ENCODE data around the gene FDXACB1.

The FDXACB1 gene

GRCh38 chr11:111843661-111844060 lies 35.3 kb downstream of the FDXACB1 start:
- DNase-seq (ENCODE audit: low read depth), result no peak

GRCh38 chr11:111841370-111842053 lies 37.5 kb downstream of the FDXACB1 start:
- DNase-seq (ENCODE audit: low read depth), result peak; percentile 54

- DNase-seq (ENCODE audit: low read depth), result no peak
These were observed 38.8 kb downstream of the FDXACB1 start for GRCh38 chr11:111840143-111840542.

- DNase-seq (ENCODE audit: low read depth), result no peak
These were observed 40.9 kb downstream of the FDXACB1 start for GRCh38 chr11:111838054-111838453.

- DNase-seq (ENCODE audit: low read depth), result no peak
These were observed 41.5 kb downstream of the FDXACB1 start for GRCh38 chr11:111837366-111837891.

GRCh38 chr11:111836721-111837120 lies 42.2 kb downstream of the FDXACB1 start:
- no peak for DNase-seq (ENCODE audit: low read depth)

- DNase-seq (ENCODE audit: low read depth), result no peak
These were observed 42.8 kb downstream of the FDXACB1 start for GRCh38 chr11:111836162-111836561.

GRCh38 chr11:111835665-111836064 lies 43.3 kb downstream of the FDXACB1 start:
- no peak for DNase-seq (ENCODE audit: low read depth)

- DNase-seq (ENCODE audit: low read depth), result no peak
These were observed 44.4 kb downstream of the FDXACB1 start for GRCh38 chr11:111834432-111835163.

- no peak for DNase-seq (ENCODE audit: low read depth)
These were observed 45.4 kb downstream of the FDXACB1 start for GRCh38 chr11:111833524-111833923.

- no peak for DNase-seq (ENCODE audit: low read depth)
These were observed 49.6 kb downstream of the FDXACB1 start for GRCh38 chr11:111829185-111829968.

- no peak for DNase-seq (ENCODE audit: low read depth)
These were observed 52.5 kb downstream of the FDXACB1 start for GRCh38 chr11:111826322-111826950.
